ENCODE data around the gene MCAM.

Gene MCAM

DNA sequence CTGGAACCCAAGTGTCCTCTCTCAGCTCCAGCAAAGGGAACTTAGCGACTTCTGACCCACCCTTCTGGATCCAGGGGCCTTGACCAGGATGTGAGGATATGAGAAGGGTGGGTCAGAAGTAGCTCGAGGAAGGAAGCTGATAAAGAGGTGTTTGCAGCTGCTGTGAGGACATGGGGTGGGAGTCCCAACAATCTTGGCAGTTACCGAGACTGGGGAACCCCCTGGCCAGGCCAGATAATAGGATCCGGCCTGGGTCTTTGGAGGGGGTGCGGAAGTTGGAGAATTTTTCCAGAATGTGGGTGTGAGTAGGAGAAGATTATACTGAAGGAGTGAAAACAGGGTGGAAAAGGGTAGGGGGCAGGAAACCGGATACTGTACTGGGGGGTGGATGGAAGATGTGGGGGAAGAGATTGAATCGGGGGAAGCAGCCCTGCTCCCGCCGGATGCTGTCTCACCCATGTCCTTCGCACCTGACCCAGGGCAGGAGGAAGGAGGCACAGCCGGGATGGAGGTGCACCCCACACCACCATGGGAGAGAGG lies 2.8 kb upstream of the MCAM start:
- TF ChIP-seq, protein P1, sequence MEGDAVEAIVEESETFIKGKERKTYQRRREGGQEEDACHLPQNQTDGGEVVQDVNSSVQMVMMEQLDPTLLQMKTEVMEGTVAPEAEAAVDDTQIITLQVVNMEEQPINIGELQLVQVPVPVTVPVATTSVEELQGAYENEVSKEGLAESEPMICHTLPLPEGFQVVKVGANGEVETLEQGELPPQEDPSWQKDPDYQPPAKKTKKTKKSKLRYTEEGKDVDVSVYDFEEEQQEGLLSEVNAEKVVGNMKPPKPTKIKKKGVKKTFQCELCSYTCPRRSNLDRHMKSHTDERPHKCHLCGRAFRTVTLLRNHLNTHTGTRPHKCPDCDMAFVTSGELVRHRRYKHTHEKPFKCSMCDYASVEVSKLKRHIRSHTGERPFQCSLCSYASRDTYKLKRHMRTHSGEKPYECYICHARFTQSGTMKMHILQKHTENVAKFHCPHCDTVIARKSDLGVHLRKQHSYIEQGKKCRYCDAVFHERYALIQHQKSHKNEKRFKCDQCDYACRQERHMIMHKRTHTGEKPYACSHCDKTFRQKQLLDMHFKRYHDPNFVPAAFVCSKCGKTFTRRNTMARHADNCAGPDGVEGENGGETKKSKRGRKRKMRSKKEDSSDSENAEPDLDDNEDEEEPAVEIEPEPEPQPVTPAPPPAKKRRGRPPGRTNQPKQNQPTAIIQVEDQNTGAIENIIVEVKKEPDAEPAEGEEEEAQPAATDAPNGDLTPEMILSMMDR (IDR thresholded peaks at IDR 0.05; ENCODE audit: low read length, missing control alignments): no peak
- H3K4me3 ChIP-seq (replicated peaks; ENCODE audit: low read depth, low read length): no peak overlapping the region
- no peak for DNase-seq (ENCODE audit: low read depth)

DNA sequence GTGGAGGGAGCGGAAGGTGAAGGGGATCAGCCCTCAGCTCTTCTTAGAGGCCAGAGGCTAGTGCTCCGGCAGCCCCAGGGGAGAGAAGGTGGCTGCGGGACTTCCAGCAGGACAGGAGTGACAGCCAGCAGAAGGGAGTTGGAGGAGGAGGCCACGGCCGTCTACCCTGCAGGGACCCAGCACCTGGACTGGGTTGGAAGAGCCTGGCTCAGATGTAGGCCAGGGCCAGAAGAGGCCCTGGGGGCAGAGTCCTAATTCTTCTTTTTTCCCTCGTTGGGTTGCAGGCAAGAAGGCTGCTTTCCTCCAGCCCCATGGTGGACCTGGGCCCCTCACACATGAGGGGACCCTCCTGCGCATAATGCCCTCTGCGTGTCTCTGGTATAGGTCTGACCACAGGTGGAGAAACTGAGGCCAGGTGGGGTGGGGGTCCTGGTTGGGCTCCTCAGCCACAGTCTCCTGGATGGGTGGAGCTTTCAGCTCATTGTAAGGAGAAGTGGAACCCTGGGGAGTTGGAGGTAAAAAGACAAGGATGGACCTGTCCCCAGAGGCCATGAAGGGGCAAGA lies 2.3 kb upstream of the MCAM start:
- H3K4me3 ChIP-seq (replicated peaks; ENCODE audit: low read depth, low read length): no peak overlapping the region
- DNase-seq (ENCODE audit: low read depth): no peak
- TF ChIP-seq, protein P1 (IDR thresholded peaks at IDR 0.05; ENCODE audit: low read length, missing control alignments): no peak

DNA sequence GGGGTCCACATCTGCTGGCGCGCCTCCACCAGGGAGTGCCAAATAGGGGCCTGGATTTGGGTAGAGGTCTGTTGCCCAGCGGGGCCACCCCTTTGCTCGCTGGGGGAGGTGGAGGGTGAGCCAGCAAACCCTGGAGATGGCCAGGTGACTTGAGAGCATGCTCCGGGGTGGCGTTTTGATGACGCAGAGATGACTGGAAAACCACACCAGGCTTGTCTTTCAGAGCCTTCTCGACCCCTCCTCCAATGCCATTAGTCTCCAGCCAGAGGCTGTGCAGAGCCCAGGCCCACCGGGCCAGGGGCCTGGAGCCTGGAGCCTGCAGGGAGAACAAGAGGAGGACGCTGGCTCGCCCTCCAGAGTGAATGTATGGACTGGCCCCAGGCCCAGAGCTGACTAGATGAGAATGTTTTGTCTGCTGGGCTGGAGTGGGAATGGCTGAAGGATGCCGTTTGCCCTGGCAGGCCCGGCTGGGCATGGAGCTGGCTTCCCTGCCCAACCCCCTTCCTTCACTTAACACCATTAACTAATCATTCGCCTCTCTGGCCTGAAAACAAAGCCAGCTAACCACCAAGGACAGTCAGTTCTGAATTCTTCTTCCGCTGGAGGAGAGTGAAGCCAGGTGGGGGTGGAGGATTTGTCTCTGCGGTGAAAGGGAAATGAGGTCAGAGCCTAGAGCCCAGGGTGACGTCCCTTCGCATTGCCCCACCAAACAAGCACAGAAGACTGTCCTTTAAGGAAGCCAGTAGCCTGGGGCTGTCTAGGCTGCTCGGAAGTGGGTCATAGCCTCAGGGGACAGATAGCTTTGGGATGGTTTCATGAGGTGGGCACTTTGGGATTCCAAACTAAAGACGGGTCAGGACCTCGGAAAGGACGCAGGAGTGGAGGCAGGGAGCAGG lies 1.6 kb upstream of the MCAM start:
- peak; percentile 79 for DNase-seq (ENCODE audit: low read depth)
- H3K4me3 ChIP-seq (replicated peaks; ENCODE audit: low read depth, low read length): no peak overlapping the region

DNA sequence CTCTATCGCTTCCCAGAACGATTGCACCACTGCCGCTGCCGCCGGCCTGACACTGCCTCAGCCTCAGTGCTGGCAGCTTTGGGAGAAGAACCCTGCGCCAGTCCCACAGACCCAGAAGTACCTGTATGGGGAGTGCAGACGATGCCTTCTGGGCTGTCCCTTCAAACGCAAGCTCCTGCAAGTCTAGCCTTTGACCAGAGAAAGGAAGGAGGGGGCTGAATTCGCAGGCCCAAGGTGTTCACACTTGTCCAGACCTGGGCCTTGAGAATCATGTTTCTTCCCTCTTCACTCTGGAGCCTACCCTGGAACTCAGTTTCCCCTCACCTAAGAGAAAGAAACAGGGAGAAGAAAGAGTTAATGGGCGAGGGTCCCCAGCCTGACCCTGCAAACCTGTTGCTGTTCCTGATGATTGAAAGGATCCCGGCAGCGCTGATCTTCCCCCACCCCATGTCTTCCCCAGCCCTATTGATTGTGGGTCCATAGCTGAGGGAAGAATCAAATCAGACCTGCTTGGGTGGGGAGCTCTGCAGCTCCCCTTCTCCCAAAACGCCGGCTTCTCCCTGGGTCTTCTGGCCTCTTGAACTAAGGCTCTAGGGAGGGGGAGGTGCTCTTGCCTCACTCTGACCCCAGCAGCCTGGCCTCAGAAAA lies 786 bp upstream of the MCAM start:
- DNase-seq (ENCODE audit: low read depth): no peak
- no peak overlapping the region for H3K4me3 ChIP-seq (replicated peaks; ENCODE audit: low read depth, low read length)
- TF ChIP-seq, protein P1 (IDR thresholded peaks at IDR 0.05; ENCODE audit: low read length, missing control alignments): no peak

More for the DNA sequence above, 1.6 kb upstream of the MCAM start:
- TF ChIP-seq, protein P1 (IDR thresholded peaks at IDR 0.05; ENCODE audit: low read length, missing control alignments): no peak

DNA sequence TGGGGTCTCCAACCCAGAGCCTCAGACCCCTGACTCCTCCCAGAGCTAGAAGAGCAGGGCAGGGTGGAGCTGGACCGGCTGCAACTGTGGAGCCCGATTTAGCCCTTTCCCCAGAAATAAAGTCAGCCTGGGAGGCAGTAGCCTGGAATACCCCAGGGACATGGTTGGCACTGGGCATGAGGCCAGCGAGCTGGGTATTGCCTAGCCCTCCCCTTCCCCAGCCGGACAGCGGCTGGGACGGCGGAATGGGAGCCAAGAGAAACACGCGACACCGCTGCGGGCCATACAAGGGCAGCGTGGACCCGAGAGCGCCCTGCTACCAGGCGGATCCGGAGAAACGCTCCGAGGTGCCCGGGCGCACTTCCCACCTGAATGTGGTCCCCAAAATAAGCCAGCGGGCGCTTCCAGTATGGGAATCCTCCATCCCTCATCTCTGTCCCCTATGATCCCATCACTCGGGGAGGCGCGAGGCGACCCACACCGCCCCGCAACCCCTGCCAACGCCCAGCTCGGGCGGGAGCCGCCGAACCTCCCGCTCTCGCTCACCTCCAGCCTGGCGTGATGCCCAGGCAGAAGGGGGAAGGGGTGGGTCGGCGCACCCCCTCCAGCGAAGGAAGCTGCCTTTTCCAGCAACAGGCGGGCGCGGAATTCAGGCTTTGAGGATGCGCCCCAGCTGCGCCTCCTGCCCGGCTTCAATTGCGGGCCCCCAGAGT lies 758 bp downstream of the MCAM start:
- no peak for DNase-seq (ENCODE audit: low read depth)
- TF ChIP-seq, protein P1 (IDR thresholded peaks at IDR 0.05; ENCODE audit: low read length, missing control alignments): no peak
- H3K4me3 ChIP-seq (replicated peaks; ENCODE audit: low read depth, low read length): peak overlapping the region; percentile 60

Measured in fibroblast of pulmonary artery (primary cell).